ENCODE results near the gene TMEM125. TPM values are rescaled to one million over a fixed set of nuclear protein-coding genes. Genes with fewer than 3 reads are reported as not detected.

Gene TMEM125
- total and polyA plus RNA-seq, 10 of the 15 experiments (the other 5 are each of a cell fraction or from before 2014, with no cell fraction given), result 0.28 TPM; not detected in 9

GRCh38 chr1:43302201-43302600 is 32.4 kb downstream of the TMEM125 start:
- Histone ChIP-seq H3K9me3 (replicated peaks; ENCODE audit: control insufficient read depth, insufficient read depth, low read length) (no peaks in the 10 kb centered on the region), H3K27ac (ENCODE audit: control insufficient read depth, insufficient read depth) (no peak overlapping the region), H3K79me2 (ENCODE audit: control insufficient read depth, insufficient read depth, low read length) (no peaks in the 10 kb centered on the region), H3K9ac (ENCODE audit: control insufficient read depth, insufficient read depth, low read length) (no peak overlapping the region), H4K20me1 (ENCODE audit: control insufficient read depth, insufficient read depth) (no peaks in the 10 kb centered on the region), H3K36me3 (ENCODE audit: control insufficient read depth in 2 of 2, insufficient read depth in 2 of 2, low read length in 1 of 2) (no peaks in the 10 kb centered on the region), H3K4me2 (ENCODE audit: control insufficient read depth, insufficient read depth) (no peak overlapping the region), H3K4me1 (ENCODE audit: control insufficient read depth, insufficient read depth, low read length) (no peaks in the 10 kb centered on the region), H2AFZ (ENCODE audit: control insufficient read depth, low read depth, low read length) (no peak overlapping the region), H3K27me3 (replicated peaks in 1 of 2; ENCODE audit: control insufficient read depth in 2 of 2, insufficient read depth in 2 of 2, low read length in 1 of 2) (no peaks in the 10 kb centered on the region), H3K4me3 (no peak overlapping the region)
- intact Hi-C loops (cut with micrococcal nuclease; ENCODE audit: unreplicated experiment) (no loop called here), in situ Hi-C loops (cut with MboI) (no loop called here)
- SMC1A ChIA-PET (ENCODE audit: uncharacterized antibody, unreplicated experiment), result interaction anchor here (0.8 to 1.2 kb wide), 3 partner anchors 34 to 71 kb away, joined by 3 to 4 read pairs (median 3); no protein-coding TSS in a partner anchor
- no peak for DNase-seq (ENCODE audit: low read depth, low spot score)
- FAIRE-seq, result no peak
- TF ChIP-seq GABPA (IDR thresholded peaks at IDR 0.05; ENCODE audit: low read depth) (no peak), ATF2 (IDR thresholded peaks at IDR 0.05; ENCODE audit: low read length) (no peak), PRDM15 (CRISPR knock-in tag; IDR thresholded peaks at IDR 0.05) (no peak), EZH2 (IDR thresholded peaks at IDR 0.05; ENCODE audit: borderline replicate concordance, control insufficient read depth, low read depth, low read length) (no peak), SUPT20H (IDR thresholded peaks at IDR 0.05; ENCODE audit: borderline replicate concordance, control insufficient read depth, low read depth, low read length) (no peak), SMARCA5 (IDR thresholded peaks at IDR 0.05) (no peak), TAF1 (IDR thresholded peaks at IDR 0.05; ENCODE audit: borderline replicate concordance, low read depth, low read length) (no peak), BCLAF1 (IDR thresholded peaks at IDR 0.05) (no peak), CBX3 (IDR thresholded peaks at IDR 0.05; ENCODE audit: borderline replicate concordance, low read depth) (no peak), BACH1 (IDR thresholded peaks at IDR 0.05; ENCODE audit: borderline replicate concordance) (no peak)
- CTCF ChIA-PET, result no interaction called here
- POLR2A ChIA-PET, result interaction anchor here (0.6 kb wide), 1 partner anchor 70 kb away, joined by 4 read pairs; no protein-coding TSS in a partner anchor
- 93% methylated on average over 1 of the region's 1 CpG for WGBS (ENCODE audit: insufficient coverage, insufficient replicate concordance, low lambda C conversion rate, missing lambda C conversion rate)
- BruUV-seq (replicated peaks), result no TSS peak
- RAD21 ChIA-PET (ENCODE audit: unreplicated experiment), result no interaction called here
- ATAC-seq, result no peak

All from GM12878 (cell line).